Measurements from ENCODE around the gene TRERF1.

GRCh38 chr6:42217519-42218367 lies 234.0 kb downstream of the TRERF1 start, which contains the start of gene MRPS10:
- no peak for TF ChIP-seq CTCF (IDR thresholded peaks at IDR 0.05)
- peak; percentile 82 for TF ChIP-seq POLR2A (IDR thresholded peaks at IDR 0.05)
